Fibroblast of lung (primary cell): Measurements from ENCODE around the gene GAB2. TPM values are rescaled to one million over a fixed set of nuclear protein-coding genes. Genes with fewer than 3 reads are reported as not detected.

Experiments
- DNase-seq, 2 donors: peaks; one replicate each; pipeline versions ENCODE4 v3.0.0 to v3.0.0-alpha.2; 2010; ENCODE audit warnings: low read depth in 2 of 2
- H2AFZ ChIP-seq: 2 replicates; pipeline ENCODE4 v1.5.1; 2012; ENCODE audit warnings: low read length, control low read depth, inconsistent platforms
- H3K27ac ChIP-seq: 2 replicates; pipeline ENCODE4 v1.5.1; 2011; ENCODE audit warnings: low read length, control low read depth; ENCODE audit not compliant: insufficient read depth
- H3K27me3 ChIP-seq: 2 replicates; pipeline ENCODE4 v1.5.1; 2011; ENCODE audit warnings: mild to moderate bottlenecking, low read length; ENCODE audit not compliant: control insufficient read depth, insufficient read depth
- H3K36me3 ChIP-seq: 2 replicates; pipeline ENCODE4 v1.5.1; 2011; ENCODE audit warnings: low read length; ENCODE audit not compliant: control insufficient read depth, insufficient read depth
- H3K4me1 ChIP-seq: 2 replicates; pipeline ENCODE4 v1.5.1; 2011; ENCODE audit warnings: low read length; ENCODE audit not compliant: control insufficient read depth, insufficient read depth; ENCODE audit errors: extremely low read depth
- H3K4me2 ChIP-seq: 2 replicates; pipeline ENCODE4 v1.5.1; 2011; ENCODE audit warnings: low read length, control low read depth; ENCODE audit not compliant: insufficient read depth; ENCODE audit errors: extremely low read depth
- H3K4me3 ChIP-seq, 4 experiments: fragments of 200-600 bp in 1 of 4; sonication (generic) in 1 of 4; replicated peaks in 1 of 4; 2 replicates each; pipeline ENCODE4 v1.5.1; 2011 to 2016; ENCODE audit warnings: low read length in 4 of 4, low read depth in 3 of 4, mild to moderate bottlenecking in 3 of 4, control low read depth in 2 of 4, inconsistent platforms in 1 of 4, mixed read lengths in 1 of 4; ENCODE audit not compliant: insufficient read depth in 1 of 4; ENCODE audit errors: control extremely low read depth in 1 of 4
- H3K79me2 ChIP-seq: 2 replicates; pipeline ENCODE4 v1.5.1; 2012; ENCODE audit warnings: mild to moderate bottlenecking, low read length, inconsistent platforms; ENCODE audit not compliant: control insufficient read depth, insufficient read depth
- H3K9ac ChIP-seq: 2 replicates; pipeline ENCODE4 v1.5.1; 2011; ENCODE audit warnings: mild to moderate bottlenecking, low read length, control low read depth; ENCODE audit not compliant: insufficient read depth
- H3K9me3 ChIP-seq: 2 replicates; pipeline ENCODE4 v1.5.1; 2012; ENCODE audit warnings: low read depth, low read length; ENCODE audit not compliant: control insufficient read depth, insufficient read depth
- H4K20me1 ChIP-seq: 2 replicates; pipeline ENCODE4 v1.5.1; 2011; ENCODE audit warnings: low read length; ENCODE audit not compliant: control insufficient read depth, insufficient read depth; ENCODE audit errors: extremely low read depth
- EZH2 ChIP-seq: IDR thresholded peaks from 2 replicates; pipeline ENCODE4 v1.5.1; 2012; ENCODE audit warnings: low read length, control low read depth, mild to moderate bottlenecking; ENCODE audit errors: missing control alignments
- polyA plus RNA-seq, 2 donors: library from polyadenylated mRNA; depleted of rRNA in 1 of 2; stranded (reverse) in 1 of 2; unstranded in 1 of 2; fragments of >200 nt; gene quantifications; 2 replicates each; pipeline ENCODE4 v1.2.1, GENCODE V29; 2011 to 2012; ENCODE audit warnings: missing spikeins in 1 of 2
- total RNA-seq: library from RNA; depleted of rRNA; stranded (reverse); fragments of >200 nt; gene quantifications from 2 replicates; pipeline ENCODE4 v1.2.1, GENCODE V29; 2014
- TF ChIP-seq, protein P1 (sequence below), 2 donors: IDR thresholded peaks in 1 of 2; conservative IDR thresholded peaks in 1 of 2; 1 replicate in 1 of 2; 2 replicates in 1 of 2; pipeline ENCODE4 v1.5.1; 2011 to 2012; ENCODE audit warnings: low read length in 2 of 2, control low read depth in 1 of 2, inconsistent platforms in 1 of 2, low read depth in 1 of 2, mild to moderate bottlenecking in 1 of 2

GAB2 gene
- total and polyA plus RNA-seq, 2 donors (not counting 1 experiment from before 2014, with no cell fraction given): 7.1 to 14.0 TPM

- Histone ChIP-seq H3K27me3 (no peaks in the 10 kb centered on the region), H3K9me3 (no peaks in the 10 kb centered on the region), H3K4me2 (no peak overlapping the region), H3K9ac (no peak overlapping the region), H4K20me1 (no peaks in the 10 kb centered on the region), H3K27ac (no peak overlapping the region), H3K79me2 (no peaks in the 10 kb centered on the region), H3K4me3 (no peak overlapping the region), H2AFZ (no peak overlapping the region), H3K4me1 (no peaks in the 10 kb centered on the region), H3K36me3 (no peaks in the 10 kb centered on the region)
- DNase-seq: no peak
- TF ChIP-seq, protein P1, sequence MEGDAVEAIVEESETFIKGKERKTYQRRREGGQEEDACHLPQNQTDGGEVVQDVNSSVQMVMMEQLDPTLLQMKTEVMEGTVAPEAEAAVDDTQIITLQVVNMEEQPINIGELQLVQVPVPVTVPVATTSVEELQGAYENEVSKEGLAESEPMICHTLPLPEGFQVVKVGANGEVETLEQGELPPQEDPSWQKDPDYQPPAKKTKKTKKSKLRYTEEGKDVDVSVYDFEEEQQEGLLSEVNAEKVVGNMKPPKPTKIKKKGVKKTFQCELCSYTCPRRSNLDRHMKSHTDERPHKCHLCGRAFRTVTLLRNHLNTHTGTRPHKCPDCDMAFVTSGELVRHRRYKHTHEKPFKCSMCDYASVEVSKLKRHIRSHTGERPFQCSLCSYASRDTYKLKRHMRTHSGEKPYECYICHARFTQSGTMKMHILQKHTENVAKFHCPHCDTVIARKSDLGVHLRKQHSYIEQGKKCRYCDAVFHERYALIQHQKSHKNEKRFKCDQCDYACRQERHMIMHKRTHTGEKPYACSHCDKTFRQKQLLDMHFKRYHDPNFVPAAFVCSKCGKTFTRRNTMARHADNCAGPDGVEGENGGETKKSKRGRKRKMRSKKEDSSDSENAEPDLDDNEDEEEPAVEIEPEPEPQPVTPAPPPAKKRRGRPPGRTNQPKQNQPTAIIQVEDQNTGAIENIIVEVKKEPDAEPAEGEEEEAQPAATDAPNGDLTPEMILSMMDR (conservative IDR thresholded peaks at IDR 0.05 in 1 of 2, IDR thresholded peaks at IDR 0.05 in 1 of 2; ENCODE audit: low read depth in 1 of 2, low read length in 2 of 2): no peak
- TF ChIP-seq EZH2: no peak
Observed at GRCh38 chr11:78241475-78241874, 176.1 kb downstream of the GAB2 start.

- no peak for TF ChIP-seq EZH2
- TF ChIP-seq, protein P1 (conservative IDR thresholded peaks at IDR 0.05 in 1 of 2, IDR thresholded peaks at IDR 0.05 in 1 of 2; ENCODE audit: low read depth in 1 of 2, low read length in 2 of 2): no peak
- Histone ChIP-seq H3K4me3 (no peak overlapping the region), H3K4me1 (no peaks in the 10 kb centered on the region), H3K9ac (no peak overlapping the region), H3K4me2 (no peak overlapping the region), H4K20me1 (no peaks in the 10 kb centered on the region), H3K9me3 (no peaks in the 10 kb centered on the region), H3K27me3 (no peaks in the 10 kb centered on the region), H2AFZ (no peak overlapping the region), H3K79me2 (no peaks in the 10 kb centered on the region), H3K27ac (no peak overlapping the region), H3K36me3 (no peaks in the 10 kb centered on the region)
- DNase-seq: no peak
Observed at GRCh38 chr11:78239781-78240180, 177.8 kb downstream of the GAB2 start.

DNA sequence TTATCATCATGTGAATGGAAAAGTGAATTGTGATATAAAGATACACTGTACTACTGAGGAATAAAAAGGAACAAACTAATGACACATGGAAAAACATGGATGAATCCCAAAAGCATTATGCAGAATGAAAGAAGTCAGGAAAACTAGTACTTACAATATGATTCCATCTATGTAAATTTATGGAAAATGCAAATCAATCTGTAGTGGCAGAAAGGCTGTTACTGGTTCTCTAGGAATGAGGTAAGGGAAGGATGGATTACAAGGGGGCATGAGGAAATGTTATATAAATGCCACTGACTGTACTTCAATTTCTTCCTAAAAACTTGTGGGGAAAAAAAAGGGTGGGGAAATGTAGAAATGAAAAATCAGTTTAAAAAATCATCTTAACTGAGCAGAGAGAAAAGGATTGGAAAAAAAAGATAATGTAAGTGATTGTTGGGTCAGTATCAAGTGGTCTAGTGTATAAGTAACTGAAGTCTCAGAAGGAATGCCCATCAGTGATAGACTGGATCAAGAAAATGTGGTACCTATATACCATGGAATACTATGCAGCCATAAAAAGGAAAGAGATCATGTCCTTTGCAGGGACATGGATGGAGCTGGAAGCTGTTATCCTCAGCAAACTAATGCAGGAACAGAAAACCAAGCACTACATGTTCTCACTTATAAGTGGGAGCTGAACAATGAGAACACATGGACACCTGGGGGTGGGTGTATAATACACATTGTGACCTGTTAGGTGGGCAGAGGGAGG lies 180.2 kb downstream of the GAB2 start:
- H3K79me2 ChIP-seq: no peaks in the 10 kb centered on the region
- no peak overlapping the region for H3K9ac ChIP-seq
- no peak overlapping the region for H3K4me3 ChIP-seq
- no peak for DNase-seq
- H3K4me2 ChIP-seq: no peak overlapping the region
- no peak for TF ChIP-seq EZH2
- TF ChIP-seq, protein P1 (conservative IDR thresholded peaks at IDR 0.05 in 1 of 2, IDR thresholded peaks at IDR 0.05 in 1 of 2; ENCODE audit: low read depth in 1 of 2, low read length in 2 of 2): no peak
- no peaks in the 10 kb centered on the region for H3K36me3 ChIP-seq
- no peaks in the 10 kb centered on the region for H3K9me3 ChIP-seq
- no peak overlapping the region for H3K27ac ChIP-seq
- no peaks in the 10 kb centered on the region for H3K4me1 ChIP-seq
- no peaks in the 10 kb centered on the region for H3K27me3 ChIP-seq
- H4K20me1 ChIP-seq: no peaks in the 10 kb centered on the region
- no peak overlapping the region for H2AFZ ChIP-seq
